Retina (tissue), 1 donor: ENCODE results near the gene CD83.
"Not testable (repeated sequence)": the region's sequence is repeated elsewhere in the genome, so short reads cannot be mapped to it uniquely, and the experiment has no call there.

Source experiments
- DNase-seq: peaks from one replicate; pipeline ENCODE4 v3.0.0-alpha.2; 2016

The CD83 gene

GRCh38 chr6:14151300-14151699 is 33.7 kb downstream of the CD83 start:
- DNase-seq: not testable (repeated sequence)

- DNase-seq: no peak
Measured at GRCh38 chr6:14151773-14152172, 34.2 kb downstream of the CD83 start.

GRCh38 chr6:14153228-14153627 is 35.7 kb downstream of the CD83 start:
- no peak for DNase-seq

GRCh38 chr6:14159090-14159489 is 41.5 kb downstream of the CD83 start:
- DNase-seq: no peak

GRCh38 chr6:14162826-14163225 is 45.3 kb downstream of the CD83 start:
- no peak for DNase-seq

- DNase-seq: no peak
Measured at GRCh38 chr6:14165091-14165490, 47.5 kb downstream of the CD83 start.

GRCh38 chr6:14166839-14167238 is 49.3 kb downstream of the CD83 start:
- no peak for DNase-seq

- DNase-seq: no peak
Measured at GRCh38 chr6:14170128-14170527, 52.6 kb downstream of the CD83 start.

GRCh38 chr6:14172562-14172961 is 55.0 kb downstream of the CD83 start:
- DNase-seq: no peak

- no peak for DNase-seq
Measured at GRCh38 chr6:14174226-14174625, 56.7 kb downstream of the CD83 start.

GRCh38 chr6:14174996-14175395 is 57.4 kb downstream of the CD83 start:
- no peak for DNase-seq

- DNase-seq: no peak
Measured at GRCh38 chr6:14176429-14176828, 58.9 kb downstream of the CD83 start.

GRCh38 chr6:14177413-14178082 is 60.0 kb downstream of the CD83 start:
- no peak for DNase-seq

GRCh38 chr6:14178083-14178445 is 60.5 kb downstream of the CD83 start:
- DNase-seq: no peak

- DNase-seq: no peak
Measured at GRCh38 chr6:14180609-14181008, 63.0 kb downstream of the CD83 start.

GRCh38 chr6:14182916-14183315 is 65.3 kb downstream of the CD83 start:
- no peak for DNase-seq
